Retina (tissue), 1 donor: ENCODE measurements around the gene GJB4.
"Not testable (repeated sequence)": the region's sequence is repeated elsewhere in the genome, so short reads cannot be mapped to it uniquely, and the experiment has no call there.

Experiments used
- DNase-seq: peaks from one replicate; pipeline ENCODE4 v3.0.0-alpha.2; 2016

GJB4 gene

DNA sequence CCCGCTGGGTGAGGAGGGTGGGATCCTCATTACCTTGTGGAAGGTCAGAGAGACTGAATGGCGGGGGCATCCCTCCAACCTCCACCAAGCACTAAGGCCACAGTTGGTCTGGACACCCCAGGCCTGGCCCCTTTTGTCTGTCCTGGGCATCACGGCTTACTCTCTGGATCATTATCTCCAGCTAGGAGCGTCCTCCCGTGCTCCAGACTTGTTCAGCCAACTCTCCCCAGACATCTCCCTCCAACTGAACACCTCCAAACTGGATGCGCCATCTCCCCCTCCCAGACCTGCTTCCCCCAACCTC, 11.9 kb upstream of the GJB4 start:
- no peak for DNase-seq

DNA sequence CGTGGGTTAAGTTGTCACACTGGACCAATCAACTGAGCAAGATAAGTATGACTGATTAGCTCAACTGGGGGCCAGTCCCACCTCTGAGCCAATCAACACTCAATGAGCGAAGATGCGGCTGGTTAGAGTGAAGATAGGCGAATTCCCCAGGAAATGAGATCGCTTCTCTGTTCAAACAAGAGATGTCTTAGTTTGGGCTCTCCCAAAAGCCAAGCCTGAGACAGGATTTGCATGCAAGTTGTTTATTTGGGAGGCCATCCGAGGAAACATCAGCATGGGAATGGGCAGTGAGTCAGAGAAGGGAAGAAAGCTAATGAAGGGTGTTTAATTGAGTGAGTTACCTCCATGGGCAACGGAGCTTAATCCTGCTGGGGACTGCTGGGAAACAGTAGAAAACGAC, 9.5 kb upstream of the GJB4 start:
- DNase-seq: no peak

GRCh38 chr1:34750610-34751009, 8.9 kb upstream of the GJB4 start:
- DNase-seq: no peak

- DNase-seq: no peak
These were observed 6.4 kb upstream of the GJB4 start for GRCh38 chr1:34753163-34753562.

DNA sequence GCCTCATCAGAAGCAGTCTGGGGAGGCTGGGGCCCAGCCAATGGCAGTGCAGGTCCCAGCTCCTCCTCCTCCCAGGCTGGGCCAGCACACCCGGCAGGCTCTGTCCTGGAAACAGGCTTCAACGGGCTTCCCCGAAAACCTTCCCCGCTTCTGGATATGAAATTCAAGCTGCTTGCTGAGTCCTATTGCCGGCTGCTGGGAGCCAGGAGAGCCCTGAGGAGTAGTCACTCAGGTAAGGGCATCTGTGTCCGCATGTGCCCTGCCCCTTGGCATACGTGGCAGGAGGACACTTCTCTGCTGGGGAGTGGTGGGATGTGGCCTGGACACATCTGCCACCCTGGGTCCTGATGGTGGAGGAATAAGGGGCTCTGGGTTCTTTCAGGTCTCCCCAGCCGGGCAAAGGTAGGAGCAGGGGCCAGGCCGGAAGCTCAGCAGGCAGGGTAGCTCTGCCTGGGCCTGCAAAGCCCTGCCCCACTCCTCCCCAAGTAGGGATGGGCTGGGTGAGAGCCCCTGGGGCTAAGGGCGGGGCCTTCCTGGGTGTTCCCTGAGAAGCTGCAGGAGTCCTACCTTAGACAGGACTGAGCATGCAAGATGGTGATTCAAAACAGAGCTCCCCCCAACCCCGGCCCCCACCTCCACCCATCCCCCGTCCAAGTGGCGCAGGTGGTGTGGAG, 4.4 kb upstream of the GJB4 start, which contains the start of gene GJB5:
Gene GJB5, plus strand, starts transcription at position 84 of the 674 bp plus-strand sequence. CDS start 2,284 bp downstream, outside the sequence.
- no peak for DNase-seq

DNA sequence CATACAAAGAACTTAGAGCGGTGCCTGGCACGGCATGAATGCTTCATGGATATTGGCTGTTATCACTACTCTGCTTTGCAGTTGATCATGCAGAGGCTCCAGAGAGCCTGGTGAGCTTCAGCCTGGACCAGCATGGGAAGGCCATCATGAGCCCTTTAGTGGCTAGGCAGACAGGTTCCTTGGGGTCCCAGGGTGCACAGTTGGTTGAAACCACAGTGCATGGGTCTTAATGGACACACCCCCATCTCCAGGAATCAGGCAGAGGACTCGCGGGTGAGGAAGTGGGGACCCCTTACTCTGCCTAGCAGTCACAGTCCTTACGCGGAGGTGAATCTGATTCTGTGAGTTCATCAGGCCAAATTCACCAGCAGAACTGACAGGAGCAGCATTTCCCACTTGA, 3.6 kb upstream of the GJB4 start:
- no peak for DNase-seq

GRCh38 chr1:34757386-34757785, 2.2 kb upstream of the GJB4 start:
- no peak for DNase-seq

DNA sequence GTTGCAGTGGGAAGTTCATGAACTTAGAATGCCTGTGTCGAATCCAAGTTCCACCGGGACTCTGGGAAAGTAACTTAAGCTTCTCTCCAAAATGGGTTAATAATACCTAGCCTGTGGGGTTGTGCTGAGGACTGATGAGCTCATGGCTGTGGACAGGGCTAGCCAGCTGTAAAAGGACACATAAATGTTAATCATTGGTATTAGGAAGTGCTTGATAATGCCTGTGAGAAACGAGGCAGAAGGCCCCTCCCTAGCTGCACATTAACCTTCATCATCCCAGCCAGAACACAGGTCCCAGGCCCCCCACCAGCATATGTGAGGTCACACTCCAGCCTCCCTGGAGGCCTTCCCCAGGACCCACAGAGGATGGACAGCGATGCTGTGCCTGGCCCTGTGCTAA, 789 bp upstream of the GJB4 start:
- no peak for DNase-seq

DNA sequence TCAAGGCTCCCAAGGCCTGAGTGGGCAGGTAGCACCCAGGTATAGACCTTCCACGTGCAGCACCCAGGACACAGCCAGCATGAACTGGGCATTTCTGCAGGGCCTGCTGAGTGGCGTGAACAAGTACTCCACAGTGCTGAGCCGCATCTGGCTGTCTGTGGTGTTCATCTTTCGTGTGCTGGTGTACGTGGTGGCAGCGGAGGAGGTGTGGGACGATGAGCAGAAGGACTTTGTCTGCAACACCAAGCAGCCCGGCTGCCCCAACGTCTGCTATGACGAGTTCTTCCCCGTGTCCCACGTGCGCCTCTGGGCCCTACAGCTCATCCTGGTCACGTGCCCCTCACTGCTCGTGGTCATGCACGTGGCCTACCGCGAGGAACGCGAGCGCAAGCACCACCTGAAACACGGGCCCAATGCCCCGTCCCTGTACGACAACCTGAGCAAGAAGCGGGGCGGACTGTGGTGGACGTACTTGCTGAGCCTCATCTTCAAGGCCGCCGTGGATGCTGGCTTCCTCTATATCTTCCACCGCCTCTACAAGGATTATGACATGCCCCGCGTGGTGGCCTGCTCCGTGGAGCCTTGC, 1.7 kb downstream of the GJB4 start:
- DNase-seq: no peak

DNA sequence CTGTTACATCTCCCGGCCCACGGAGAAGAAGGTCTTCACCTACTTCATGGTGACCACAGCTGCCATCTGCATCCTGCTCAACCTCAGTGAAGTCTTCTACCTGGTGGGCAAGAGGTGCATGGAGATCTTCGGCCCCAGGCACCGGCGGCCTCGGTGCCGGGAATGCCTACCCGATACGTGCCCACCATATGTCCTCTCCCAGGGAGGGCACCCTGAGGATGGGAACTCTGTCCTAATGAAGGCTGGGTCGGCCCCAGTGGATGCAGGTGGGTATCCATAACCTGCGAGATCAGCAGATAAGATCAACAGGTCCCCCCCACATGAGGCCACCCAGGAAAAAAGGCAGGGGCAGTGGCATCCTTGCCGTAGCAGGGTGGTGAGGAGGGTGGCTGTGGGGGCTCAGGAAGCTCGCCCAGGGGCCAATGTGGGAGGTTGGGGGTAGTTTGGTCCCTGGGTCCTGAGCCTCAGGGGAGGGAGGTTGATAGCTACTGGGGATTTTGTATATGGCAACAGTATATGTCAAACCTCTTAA, 2.3 kb downstream of the GJB4 start:
- no peak for DNase-seq

GRCh38 chr1:34762474-34763141, 3.1 kb downstream of the GJB4 start:
- no peak for DNase-seq

GRCh38 chr1:34763142-34763781, 3.7 kb downstream of the GJB4 start:
- DNase-seq: no peak

DNA sequence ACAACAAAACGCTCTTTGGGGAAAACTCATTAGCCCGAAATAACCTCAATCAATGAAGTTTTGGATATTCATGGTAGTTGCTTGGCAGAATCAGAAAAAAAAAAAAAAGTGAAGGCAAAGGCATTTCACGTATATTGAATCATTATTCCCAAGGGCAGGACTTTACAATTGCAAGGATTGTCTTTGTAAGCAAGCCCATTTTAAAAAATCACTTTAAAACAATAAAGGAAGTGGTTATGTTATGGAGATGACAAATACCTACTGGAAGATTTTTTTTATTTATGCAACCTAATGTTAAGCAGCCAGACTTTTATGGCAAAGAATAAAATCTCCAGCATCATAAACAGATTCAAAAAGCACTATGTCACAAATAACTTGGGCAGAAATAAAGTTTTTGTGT, 9.3 kb downstream of the GJB4 start:
- no peak for DNase-seq

- no peak for DNase-seq
These were observed 11.5 kb downstream of the GJB4 start for GRCh38 chr1:34770891-34771504.

GRCh38 chr1:34771573-34772371, 12.2 kb downstream of the GJB4 start:
- DNase-seq: peak; percentile 22

DNA sequence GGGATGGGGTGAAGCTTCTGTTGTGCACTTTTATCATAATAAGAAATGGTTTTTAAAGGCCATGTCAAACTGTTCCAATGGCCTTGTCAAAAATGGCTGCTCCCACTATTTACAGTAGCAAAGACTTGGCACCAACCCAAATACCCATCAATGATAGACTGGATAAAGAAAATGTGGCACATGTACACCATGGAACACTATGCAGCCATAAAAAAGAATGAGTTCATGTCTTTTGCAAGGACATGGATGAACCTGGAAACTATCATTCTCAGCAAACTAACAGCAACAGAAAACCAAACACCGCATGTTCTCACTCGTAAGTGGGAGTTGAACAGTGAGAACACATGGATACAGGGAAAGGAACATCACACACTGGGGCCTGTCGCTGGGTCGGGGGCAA, 13.6 kb downstream of the GJB4 start:
- DNase-seq: not testable (repeated sequence)

DNA sequence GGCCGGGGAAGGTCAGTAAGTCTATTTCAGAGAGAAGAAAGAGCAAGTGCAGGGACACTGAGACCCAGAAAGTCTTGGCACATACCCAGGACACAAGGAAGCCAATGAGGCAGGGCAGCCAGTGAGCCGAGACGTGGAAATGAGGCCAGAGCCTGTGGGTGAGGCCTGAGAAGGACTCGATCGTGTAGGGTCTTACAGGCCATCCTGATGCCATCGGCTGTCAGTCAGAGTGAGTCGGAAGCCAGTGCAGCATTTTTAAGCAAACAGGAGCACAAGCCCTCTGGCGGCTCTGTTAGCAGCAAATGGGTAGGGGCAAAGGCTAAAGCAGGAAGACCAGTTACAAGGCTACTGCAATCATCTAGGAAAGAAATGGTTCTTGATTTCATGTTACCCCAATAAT, 15.4 kb downstream of the GJB4 start:
- DNase-seq: no peak

DNA sequence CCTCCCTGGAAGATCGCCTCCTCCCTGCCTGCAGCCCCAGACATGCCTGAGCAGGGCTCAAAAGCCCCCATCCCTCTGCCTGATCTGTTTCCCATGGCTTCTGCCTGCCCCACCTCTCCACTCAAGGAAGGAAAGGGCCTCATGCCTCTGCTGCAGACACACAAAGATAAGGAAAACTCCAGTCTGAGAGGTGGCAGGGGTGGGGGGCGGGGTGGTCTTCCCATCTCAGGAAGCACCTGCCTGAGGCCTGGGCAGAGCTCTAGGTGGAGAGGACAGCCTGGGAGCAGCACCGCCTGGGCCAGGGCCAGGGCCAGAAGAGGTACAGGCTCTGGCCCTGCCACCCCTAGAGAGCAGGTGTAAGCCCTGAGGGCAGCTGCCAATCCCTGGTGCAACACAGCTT, 17.4 kb downstream of the GJB4 start:
- no peak for DNase-seq

- DNase-seq: no peak
These were observed 18.2 kb downstream of the GJB4 start for GRCh38 chr1:34777519-34778321.

DNA sequence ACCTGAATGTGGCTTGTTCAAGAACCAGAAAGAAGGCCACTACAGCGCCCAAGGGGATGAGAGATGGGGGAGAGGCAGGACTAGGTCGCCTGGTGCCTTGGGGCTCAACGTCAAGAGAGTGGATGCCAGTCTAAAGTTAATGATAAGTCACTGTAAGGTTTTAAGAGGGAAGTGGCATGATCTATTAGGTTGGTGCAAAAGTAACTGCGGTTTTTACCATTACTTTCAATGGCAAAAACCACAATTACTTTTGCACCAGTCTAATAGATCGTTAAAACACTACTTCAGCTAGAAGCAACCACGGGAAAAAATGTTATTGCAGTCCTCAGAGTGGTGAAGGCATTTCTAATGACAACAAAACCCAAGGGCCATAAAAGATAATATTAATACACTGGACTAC, 18.8 kb downstream of the GJB4 start:
- DNase-seq: no peak

- DNase-seq: no peak
These were observed 19.5 kb downstream of the GJB4 start for GRCh38 chr1:34779005-34779404.

GRCh38 chr1:34779526-34779925, 20.0 kb downstream of the GJB4 start:
- no peak for DNase-seq
